GM20431 (cell line): Measurements from ENCODE around the gene CLCN5.

ENCODE experiments used
- in situ Hi-C: fragments of 300-500 bp; cut with MseI, MboI; formaldehyde crosslinking; loops from one replicate; pipeline ENCODE4 v1.15.0; 2020; ENCODE audit warnings: low sequenced_read_pairs; ENCODE audit not compliant: unreplicated experiment

Gene CLCN5

GRCh38 chrX:50114113-50114512, 191.7 kb downstream of the CLCN5 start:
- in situ Hi-C loops: no loop called here

- in situ Hi-C loops: no loop called here
Measured at GRCh38 chrX:50115973-50116372, 193.6 kb downstream of the CLCN5 start.

DNA sequence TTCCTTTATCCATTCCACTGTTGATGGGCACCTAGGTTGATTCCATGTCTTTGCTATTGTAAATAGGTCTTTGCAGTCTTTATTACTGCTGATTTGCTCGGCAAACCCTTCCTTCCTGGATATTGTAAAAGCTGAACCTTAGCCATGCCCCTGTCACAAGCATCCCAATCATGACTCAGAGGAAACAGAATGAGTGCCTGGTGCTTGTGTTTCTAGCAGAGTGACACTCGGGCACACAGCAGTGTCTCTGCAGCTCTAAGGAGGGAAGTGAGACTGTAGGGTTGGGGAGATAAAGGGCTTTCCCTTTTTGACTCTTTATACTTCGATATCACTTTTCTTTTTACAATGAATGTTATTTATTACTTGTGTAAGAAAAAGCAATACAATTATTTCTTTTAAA, 195.1 kb downstream of the CLCN5 start:
- in situ Hi-C loops: no loop called here

DNA sequence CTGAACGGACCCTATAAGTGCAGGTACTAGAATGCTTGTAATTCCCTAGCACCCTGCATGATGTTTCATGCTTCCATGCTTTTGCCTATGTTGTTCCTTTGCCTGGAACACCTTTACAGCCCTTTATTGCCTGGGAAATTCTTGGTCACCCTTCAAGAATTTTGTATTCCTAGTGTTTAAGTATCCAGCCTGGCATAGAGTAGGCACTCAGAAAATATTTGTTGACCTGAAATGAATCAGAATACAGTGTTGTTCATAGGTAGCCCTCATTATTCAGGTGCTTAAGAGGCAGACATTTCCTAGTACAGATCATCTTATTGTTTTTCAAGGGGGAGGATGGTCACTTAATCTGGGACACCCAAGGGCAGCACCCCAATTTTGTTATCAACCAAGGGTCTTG, 203.1 kb downstream of the CLCN5 start:
- in situ Hi-C loops: no loop called here

DNA sequence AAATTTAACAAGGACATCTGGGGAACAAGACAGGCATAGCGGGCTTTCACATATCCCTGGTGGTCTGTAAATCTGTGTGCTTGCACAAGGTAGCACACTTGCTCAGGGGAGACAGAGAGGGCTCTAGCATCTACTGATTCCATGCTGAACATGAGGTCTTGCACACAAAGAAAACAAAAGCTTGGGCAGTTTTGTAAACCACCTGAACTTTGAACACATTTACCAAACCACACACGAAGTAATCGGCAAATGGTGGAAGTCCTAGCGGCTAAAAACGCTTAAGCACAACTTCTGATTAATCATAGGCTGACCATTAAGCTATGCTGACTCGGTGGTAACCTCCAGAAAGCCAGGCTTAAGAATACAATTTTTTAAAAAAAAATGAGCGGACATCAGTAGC, 225.6 kb downstream of the CLCN5 start:
- in situ Hi-C loops: no loop called here
